ENCODE measurements around the gene THAP5. TPM values are rescaled to one million over a fixed set of nuclear protein-coding genes. Genes with fewer than 3 reads are reported as not detected.

Gene THAP5
- total and polyA plus RNA-seq, 4 donors = 11.3 to 29.9 (median 15.5) TPM

DNA sequence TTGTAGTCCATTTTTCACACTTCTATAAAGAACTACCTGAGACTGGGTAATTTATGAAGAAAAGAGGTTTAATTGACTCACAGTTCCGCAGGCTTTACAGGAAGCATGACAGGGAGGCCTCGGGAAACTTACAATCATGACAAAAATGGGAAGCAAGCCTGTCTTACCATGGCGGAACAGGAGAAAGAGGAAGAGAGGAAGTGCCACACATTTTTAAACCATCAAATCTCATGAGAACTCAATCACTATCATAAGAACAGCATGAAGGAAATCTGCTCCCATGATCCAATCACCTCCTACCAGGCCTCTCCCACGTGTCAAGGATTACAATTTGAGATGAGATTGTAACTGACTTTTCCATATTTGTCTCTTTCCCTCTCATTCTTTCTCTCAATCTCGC lies 34.2 kb downstream of the THAP5 start:
- WGBS = 79% methylated on average over 5 of the region's 5 CpGs
- TF ChIP-seq, protein P1, sequence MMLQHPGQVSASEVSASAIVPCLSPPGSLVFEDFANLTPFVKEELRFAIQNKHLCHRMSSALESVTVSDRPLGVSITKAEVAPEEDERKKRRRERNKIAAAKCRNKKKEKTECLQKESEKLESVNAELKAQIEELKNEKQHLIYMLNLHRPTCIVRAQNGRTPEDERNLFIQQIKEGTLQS (IDR thresholded peaks at IDR 0.05) = no peak
- TF ChIP-seq JUND (IDR thresholded peaks at IDR 0.05) (no peak), RAD21 (IDR thresholded peaks at IDR 0.05) (no peak), NR2F2 (IDR thresholded peaks at IDR 0.05) (no peak), YY1 (IDR thresholded peaks at IDR 0.05) (no peak), EGR1 (IDR thresholded peaks at IDR 0.05; ENCODE audit: low read depth in 2 of 2) (no peak), FOXA1 (IDR thresholded peaks at IDR 0.05) (no peak), RXRA (IDR thresholded peaks at IDR 0.05) (no peak), TAF1 (conservative IDR thresholded peaks at IDR 0.05) (no peak), HNF4G (IDR thresholded peaks at IDR 0.05) (no peak), SP1 (IDR thresholded peaks at IDR 0.05) (no peak), HNF4A (conservative IDR thresholded peaks at IDR 0.05) (no peak)
- TF ChIP-seq, protein P2, sequence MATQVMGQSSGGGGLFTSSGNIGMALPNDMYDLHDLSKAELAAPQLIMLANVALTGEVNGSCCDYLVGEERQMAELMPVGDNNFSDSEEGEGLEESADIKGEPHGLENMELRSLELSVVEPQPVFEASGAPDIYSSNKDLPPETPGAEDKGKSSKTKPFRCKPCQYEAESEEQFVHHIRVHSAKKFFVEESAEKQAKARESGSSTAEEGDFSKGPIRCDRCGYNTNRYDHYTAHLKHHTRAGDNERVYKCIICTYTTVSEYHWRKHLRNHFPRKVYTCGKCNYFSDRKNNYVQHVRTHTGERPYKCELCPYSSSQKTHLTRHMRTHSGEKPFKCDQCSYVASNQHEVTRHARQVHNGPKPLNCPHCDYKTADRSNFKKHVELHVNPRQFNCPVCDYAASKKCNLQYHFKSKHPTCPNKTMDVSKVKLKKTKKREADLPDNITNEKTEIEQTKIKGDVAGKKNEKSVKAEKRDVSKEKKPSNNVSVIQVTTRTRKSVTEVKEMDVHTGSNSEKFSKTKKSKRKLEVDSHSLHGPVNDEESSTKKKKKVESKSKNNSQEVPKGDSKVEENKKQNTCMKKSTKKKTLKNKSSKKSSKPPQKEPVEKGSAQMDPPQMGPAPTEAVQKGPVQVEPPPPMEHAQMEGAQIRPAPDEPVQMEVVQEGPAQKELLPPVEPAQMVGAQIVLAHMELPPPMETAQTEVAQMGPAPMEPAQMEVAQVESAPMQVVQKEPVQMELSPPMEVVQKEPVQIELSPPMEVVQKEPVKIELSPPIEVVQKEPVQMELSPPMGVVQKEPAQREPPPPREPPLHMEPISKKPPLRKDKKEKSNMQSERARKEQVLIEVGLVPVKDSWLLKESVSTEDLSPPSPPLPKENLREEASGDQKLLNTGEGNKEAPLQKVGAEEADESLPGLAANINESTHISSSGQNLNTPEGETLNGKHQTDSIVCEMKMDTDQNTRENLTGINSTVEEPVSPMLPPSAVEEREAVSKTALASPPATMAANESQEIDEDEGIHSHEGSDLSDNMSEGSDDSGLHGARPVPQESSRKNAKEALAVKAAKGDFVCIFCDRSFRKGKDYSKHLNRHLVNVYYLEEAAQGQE (IDR thresholded peaks at IDR 0.05) = no peak
- TF ChIP-seq, protein P3, sequence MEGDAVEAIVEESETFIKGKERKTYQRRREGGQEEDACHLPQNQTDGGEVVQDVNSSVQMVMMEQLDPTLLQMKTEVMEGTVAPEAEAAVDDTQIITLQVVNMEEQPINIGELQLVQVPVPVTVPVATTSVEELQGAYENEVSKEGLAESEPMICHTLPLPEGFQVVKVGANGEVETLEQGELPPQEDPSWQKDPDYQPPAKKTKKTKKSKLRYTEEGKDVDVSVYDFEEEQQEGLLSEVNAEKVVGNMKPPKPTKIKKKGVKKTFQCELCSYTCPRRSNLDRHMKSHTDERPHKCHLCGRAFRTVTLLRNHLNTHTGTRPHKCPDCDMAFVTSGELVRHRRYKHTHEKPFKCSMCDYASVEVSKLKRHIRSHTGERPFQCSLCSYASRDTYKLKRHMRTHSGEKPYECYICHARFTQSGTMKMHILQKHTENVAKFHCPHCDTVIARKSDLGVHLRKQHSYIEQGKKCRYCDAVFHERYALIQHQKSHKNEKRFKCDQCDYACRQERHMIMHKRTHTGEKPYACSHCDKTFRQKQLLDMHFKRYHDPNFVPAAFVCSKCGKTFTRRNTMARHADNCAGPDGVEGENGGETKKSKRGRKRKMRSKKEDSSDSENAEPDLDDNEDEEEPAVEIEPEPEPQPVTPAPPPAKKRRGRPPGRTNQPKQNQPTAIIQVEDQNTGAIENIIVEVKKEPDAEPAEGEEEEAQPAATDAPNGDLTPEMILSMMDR (IDR thresholded peaks at IDR 0.05; ENCODE audit: low read depth, low read length, missing input control) = no peak
- TF ChIP-seq, protein P4, sequence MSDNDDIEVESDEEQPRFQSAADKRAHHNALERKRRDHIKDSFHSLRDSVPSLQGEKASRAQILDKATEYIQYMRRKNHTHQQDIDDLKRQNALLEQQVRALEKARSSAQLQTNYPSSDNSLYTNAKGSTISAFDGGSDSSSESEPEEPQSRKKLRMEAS (IDR thresholded peaks at IDR 0.05) = no peak
- TF ChIP-seq, protein P5, sequence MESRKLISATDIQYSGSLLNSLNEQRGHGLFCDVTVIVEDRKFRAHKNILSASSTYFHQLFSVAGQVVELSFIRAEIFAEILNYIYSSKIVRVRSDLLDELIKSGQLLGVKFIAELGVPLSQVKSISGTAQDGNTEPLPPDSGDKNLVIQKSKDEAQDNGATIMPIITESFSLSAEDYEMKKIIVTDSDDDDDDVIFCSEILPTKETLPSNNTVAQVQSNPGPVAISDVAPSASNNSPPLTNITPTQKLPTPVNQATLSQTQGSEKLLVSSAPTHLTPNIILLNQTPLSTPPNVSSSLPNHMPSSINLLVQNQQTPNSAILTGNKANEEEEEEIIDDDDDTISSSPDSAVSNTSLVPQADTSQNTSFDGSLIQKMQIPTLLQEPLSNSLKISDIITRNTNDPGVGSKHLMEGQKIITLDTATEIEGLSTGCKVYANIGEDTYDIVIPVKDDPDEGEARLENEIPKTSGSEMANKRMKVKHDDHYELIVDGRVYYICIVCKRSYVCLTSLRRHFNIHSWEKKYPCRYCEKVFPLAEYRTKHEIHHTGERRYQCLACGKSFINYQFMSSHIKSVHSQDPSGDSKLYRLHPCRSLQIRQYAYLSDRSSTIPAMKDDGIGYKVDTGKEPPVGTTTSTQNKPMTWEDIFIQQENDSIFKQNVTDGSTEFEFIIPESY (IDR thresholded peaks at IDR 0.05) = no peak

GRCh38 chr7:108533712-108534111 lies 35.8 kb downstream of the THAP5 start:
- WGBS = 99% methylated on average over 3 of the region's 3 CpGs
- TF ChIP-seq FOXA2 (IDR thresholded peaks at IDR 0.05) (no peak), YY1 (IDR thresholded peaks at IDR 0.05) (no peak), NR2F2 (IDR thresholded peaks at IDR 0.05) (no peak), FOXA1 (IDR thresholded peaks at IDR 0.05) (no peak), JUND (IDR thresholded peaks at IDR 0.05) (no peak), SP1 (IDR thresholded peaks at IDR 0.05) (no peak), HNF4A (conservative IDR thresholded peaks at IDR 0.05) (no peak), RXRA (IDR thresholded peaks at IDR 0.05) (no peak), TAF1 (conservative IDR thresholded peaks at IDR 0.05) (no peak), EGR1 (IDR thresholded peaks at IDR 0.05; ENCODE audit: low read depth in 2 of 2) (no peak), RAD21 (IDR thresholded peaks at IDR 0.05) (no peak)
- TF ChIP-seq, protein P4 (IDR thresholded peaks at IDR 0.05) = no peak
- TF ChIP-seq, protein P2 (IDR thresholded peaks at IDR 0.05) = no peak

More for the DNA sequence above, 34.2 kb downstream of the THAP5 start:
- no peaks in the 10 kb centered on the region for H3K36me3 ChIP-seq (ENCODE audit: control insufficient read depth in 4 of 4, insufficient read depth in 3 of 4, low read depth in 1 of 4, low read length in 3 of 4)
- peaks cover 0 to 5% (median 0%) of the 10 kb centered on the region in 4 donors for H3K4me1 ChIP-seq (ENCODE audit: control insufficient read depth in 4 of 4, insufficient read depth in 4 of 4, low read length in 3 of 4)
- H3K27me3 ChIP-seq (ENCODE audit: control insufficient read depth in 4 of 4, insufficient read depth in 4 of 4, low read length in 3 of 4) = no peaks in the 10 kb centered on the region
- no peak overlapping the region for H3K27ac ChIP-seq (ENCODE audit: low read depth in 1 of 2, low read length in 2 of 2)
- no peak overlapping the region for H3K4me3 ChIP-seq (ENCODE audit: low read depth in 1 of 3, low read length in 3 of 3)
- H3K9ac ChIP-seq (ENCODE audit: low read depth in 1 of 2, low read length in 2 of 2) = no peak overlapping the region
- no peaks in the 10 kb centered on the region for H3K9me3 ChIP-seq (ENCODE audit: control insufficient read depth in 4 of 4, low read length in 3 of 4)
- DNase-seq (ENCODE audit: low spot score) = no peak

More at GRCh38 chr7:108533712-108534111, 35.8 kb downstream of the THAP5 start:
- Histone ChIP-seq H3K36me3 (ENCODE audit: control insufficient read depth in 4 of 4, insufficient read depth in 3 of 4, low read depth in 1 of 4, low read length in 3 of 4) (no peaks in the 10 kb centered on the region), H3K27me3 (ENCODE audit: control insufficient read depth in 4 of 4, insufficient read depth in 4 of 4, low read length in 3 of 4) (no peaks in the 10 kb centered on the region), H3K4me3 (ENCODE audit: low read depth in 1 of 3, low read length in 3 of 3) (no peak overlapping the region), H3K9me3 (ENCODE audit: control insufficient read depth in 4 of 4, low read length in 3 of 4) (no peaks in the 10 kb centered on the region), H3K27ac (ENCODE audit: low read depth in 1 of 2, low read length in 2 of 2) (no peak overlapping the region), H3K9ac (ENCODE audit: low read depth in 1 of 2, low read length in 2 of 2) (no peak overlapping the region), H3K4me1 (ENCODE audit: control insufficient read depth in 4 of 4, insufficient read depth in 4 of 4, low read length in 3 of 4) (peaks cover 0 to 2% (median 0%) of the 10 kb centered on the region in 4 donors)
- DNase-seq (ENCODE audit: low spot score) = no peak
